Measurements from ENCODE around the gene TSPAN18.

TSPAN18 gene

GRCh38 chr11:44797051-44797450, 70.3 kb downstream of the TSPAN18 start:
- DNase-seq (ENCODE audit: low read depth in 2 of 2): no peak

DNA sequence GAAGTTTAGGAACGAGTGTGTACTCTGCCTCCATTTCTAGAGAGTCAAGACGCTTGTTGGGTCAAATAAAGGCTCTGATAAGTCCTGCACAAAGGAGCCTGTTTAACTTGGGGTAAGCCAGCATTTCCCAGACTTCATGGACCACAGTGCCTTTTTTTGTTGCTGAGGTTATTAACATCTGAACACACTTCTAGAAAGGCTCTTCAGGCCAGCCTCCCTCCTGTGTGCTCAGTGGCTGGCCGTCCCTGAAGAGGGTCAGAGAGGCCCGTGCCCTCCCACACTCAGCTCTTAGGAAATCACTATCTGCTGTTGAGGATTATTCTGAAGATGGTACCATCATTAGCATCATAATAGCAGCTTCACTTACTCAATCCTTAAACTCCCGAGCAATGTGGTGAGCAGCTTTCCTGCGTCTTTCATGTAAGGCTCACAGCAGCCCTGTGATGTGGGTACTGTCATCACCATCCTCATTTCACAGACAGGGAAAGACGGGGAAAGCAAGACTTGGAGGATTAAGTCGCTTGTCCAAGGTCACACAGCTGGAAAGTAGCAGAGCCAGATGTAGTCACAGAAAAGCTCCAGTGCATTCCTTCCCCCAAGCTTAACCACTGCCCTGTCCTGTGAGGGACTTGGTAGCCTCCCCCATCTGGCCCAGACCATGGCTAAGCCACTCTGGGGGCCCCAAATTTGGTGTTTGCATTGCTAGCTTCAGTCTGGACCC, 71.3 kb downstream of the TSPAN18 start:
- DNase-seq (ENCODE audit: low read depth in 2 of 2): no peak

GRCh38 chr11:44798607-44798972, 71.8 kb downstream of the TSPAN18 start:
- DNase-seq (ENCODE audit: low read depth in 2 of 2): no peak

- DNase-seq (ENCODE audit: low read depth in 2 of 2): no peak
Observed at GRCh38 chr11:44799012-44799411, 72.2 kb downstream of the TSPAN18 start.

GRCh38 chr11:44802347-44802746, 75.6 kb downstream of the TSPAN18 start:
- no peak for DNase-seq (ENCODE audit: low read depth in 2 of 2)

DNA sequence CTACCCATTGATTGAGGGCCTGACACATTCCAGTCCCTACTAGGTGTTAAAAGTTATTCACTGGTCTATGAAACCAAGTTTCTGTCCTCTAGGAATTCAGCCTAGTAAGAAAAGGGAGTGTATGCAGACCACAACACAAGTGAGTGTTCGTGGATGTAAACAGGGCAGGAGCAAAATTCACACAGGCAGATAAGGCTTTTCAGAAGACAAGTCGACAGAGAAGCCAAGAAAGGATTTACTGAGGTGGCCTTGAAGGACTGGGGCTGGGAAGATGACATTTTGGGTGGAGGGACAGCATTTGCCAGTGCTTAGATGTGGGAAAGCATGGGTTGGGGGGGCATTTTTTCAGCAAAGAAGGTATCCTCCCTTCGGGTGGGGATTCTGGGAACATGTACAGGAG, 76.2 kb downstream of the TSPAN18 start:
- DNase-seq (ENCODE audit: low read depth in 2 of 2): no peak

DNA sequence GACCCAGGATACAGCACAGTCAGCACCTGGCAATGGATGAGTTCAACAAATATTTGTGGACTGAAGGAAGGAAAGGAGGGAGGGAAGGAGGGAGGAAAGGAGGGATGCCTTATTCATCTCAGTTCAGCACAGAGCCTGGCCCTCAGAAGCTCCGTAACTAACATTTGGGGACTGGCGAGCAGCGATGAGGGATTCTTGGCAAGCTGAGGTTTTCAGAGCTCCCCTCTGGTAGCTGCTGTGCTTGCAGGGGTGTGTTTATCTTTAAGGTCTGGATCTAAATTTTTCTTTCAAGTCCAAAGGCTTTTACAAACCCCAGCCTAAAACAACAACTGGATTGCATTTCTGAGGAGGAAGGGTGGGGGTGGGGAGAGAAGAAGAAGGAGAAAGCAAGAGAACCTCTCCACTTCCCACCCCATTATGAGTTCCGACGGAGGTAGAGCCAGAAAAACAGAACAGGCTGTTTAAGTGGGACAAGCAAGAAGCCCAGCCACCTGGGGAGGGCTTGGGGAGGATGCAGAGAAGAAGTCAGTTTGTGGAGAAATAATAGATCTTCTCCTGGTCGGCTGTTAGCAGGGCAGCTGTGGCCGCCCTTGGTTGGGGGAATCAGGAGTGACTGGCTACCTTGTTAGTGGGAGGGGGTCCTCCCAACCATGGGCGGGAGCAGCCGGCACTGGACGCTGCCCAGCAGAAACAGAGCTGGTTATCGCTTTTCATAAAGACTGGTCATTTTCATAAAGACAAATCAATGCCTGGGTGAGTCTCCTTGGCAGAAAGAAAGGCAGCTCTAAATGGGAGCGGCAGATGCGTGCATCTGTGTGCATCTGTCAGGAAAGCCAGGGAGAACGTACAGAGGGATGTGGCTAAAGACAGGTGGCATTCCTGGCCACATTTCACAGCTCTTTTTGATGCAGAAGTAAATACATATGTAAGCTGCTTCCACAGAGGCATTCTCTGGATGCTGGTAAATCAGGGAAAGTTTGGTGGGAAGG, 78.0 kb downstream of the TSPAN18 start:
- DNase-seq (ENCODE audit: low read depth in 2 of 2): no peak

- no peak for DNase-seq (ENCODE audit: low read depth in 2 of 2)
Observed at GRCh38 chr11:44805596-44805995, 78.8 kb downstream of the TSPAN18 start.

DNA sequence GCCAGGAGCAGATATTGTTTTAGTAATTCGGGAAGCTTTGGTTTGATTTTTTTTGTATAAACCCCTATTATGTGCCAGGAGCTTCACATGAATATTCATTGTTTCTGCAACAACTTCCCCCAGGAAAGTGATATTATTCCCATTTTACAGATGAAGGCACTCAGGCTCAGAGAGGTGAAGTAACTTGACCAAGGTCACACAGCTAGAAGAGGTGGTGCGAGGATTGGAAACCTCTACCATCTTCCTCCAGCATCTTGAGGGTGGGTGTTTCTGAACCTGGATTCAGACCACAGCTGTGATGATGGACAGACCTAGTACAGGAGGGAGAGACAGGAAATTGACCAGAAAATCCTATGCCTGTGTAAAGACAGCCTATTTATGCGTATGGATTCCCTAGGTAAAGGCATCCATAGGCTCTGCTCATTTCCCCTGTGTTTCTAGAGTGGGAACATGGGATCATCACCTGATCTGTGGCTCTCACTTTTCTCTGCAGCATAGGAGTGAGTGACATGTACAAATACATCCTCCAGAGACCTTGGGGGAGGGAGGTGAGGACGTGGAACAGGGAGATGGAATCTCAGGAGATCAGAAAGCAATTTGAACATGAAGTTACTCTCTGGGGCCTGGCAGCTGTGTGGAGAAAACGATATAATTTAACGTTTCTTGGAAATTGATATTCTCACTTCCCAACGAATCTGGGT, 81.4 kb downstream of the TSPAN18 start:
- no peak for DNase-seq (ENCODE audit: low read depth in 2 of 2)

GRCh38 chr11:44809283-44809682, 82.5 kb downstream of the TSPAN18 start:
- DNase-seq (ENCODE audit: low read depth in 2 of 2): no peak

DNA sequence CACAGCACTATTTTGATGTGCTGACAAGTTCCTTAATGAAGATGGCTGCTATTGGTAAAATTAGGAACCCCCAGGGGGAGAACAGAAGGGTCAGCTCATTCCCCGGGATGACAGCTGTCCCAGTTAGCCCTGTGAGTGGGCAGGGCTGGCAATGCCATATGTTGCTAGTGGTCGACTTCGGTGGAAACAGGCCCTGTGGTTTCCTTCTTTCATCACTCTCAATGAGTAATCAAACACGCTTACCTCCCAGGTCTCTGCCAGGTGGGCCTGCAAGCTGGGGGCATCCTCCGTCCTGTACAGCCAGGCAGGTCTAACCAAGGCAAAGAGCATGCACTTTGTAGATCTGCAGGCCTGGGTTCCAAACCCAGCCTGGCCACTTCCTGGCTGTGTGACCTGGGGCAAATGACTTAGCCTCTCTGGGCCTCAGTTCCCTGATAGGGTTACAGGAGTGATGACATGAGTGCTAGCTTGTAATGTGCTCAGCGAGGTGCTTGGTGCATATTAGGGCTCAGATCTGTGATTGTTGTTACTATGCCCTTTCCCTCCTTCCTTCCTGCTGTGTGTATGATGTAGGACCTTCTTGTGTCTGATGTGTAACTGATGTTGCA, 85.2 kb downstream of the TSPAN18 start:
- no peak for DNase-seq (ENCODE audit: low read depth in 2 of 2)

DNA sequence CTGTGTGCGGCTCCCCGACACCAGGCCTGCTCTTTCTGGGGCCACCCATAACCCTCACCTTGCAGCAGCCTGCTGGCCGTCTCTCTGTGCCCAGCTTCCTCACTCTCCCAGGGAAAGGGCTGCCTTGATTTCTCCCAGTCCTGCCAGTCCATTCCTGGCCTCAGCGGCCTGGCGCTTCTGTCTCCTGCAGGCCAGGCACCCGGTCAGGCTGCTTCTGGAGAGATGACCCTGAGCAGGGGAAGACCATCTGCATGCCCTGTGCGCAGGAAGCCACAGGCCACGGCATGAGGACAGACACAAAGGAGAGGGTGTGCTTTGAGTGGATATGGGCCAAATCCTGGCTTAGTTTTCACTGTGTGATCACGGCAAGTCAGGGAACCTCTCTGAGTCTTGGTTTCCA, 86.2 kb downstream of the TSPAN18 start:
- DNase-seq (ENCODE audit: low read depth in 2 of 2): no peak

DNA sequence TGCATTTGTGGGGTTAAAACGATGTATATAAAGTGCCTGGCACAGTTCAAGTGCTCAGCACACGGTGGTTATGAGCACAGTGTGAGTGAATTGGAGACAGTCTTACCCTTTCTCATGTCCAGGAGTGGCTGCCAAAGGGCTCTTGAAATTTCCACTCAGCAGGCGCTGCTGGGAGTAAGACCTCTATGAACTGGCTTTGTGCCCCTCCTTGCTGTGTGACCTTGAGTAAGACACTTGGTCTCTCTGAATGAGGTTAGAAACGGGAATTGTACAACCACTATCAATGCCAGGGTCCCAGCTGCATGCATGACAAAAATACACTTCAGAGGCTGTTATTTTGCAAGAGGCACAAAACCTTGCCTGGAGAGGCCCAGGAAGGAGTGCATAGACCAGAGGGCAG, 86.6 kb downstream of the TSPAN18 start:
- no peak for DNase-seq (ENCODE audit: low read depth in 2 of 2)

- no peak for DNase-seq (ENCODE audit: low read depth in 2 of 2)
Observed at GRCh38 chr11:44814881-44815592, 88.3 kb downstream of the TSPAN18 start.

- DNase-seq (ENCODE audit: low read depth in 2 of 2): no peak
Observed at GRCh38 chr11:44815917-44816456, 89.2 kb downstream of the TSPAN18 start.

DNA sequence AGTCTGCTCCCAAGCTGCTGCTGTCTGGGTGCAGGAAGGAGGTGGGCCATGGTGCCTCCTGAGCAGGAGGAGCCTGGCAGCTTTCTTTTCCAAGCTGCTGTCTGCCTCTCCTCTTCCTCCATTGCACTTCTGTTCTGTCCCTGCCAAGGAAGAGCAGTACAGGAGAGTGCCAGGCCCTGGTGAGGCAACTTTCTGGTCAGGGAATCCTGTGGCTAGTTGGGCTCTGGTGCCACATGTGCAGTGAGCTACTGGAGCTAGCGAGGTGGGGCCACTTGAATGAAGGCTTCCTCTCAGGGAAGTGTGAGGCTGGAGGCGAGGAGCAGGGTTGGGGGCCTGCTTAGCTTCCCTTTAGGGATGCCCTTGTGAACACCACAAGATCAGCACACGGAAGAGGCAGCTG, 90.0 kb downstream of the TSPAN18 start:
- no peak for DNase-seq (ENCODE audit: low read depth in 2 of 2)

GRCh38 chr11:44817207-44817949, 90.6 kb downstream of the TSPAN18 start:
- DNase-seq (ENCODE audit: low read depth in 2 of 2): no peak

DNA sequence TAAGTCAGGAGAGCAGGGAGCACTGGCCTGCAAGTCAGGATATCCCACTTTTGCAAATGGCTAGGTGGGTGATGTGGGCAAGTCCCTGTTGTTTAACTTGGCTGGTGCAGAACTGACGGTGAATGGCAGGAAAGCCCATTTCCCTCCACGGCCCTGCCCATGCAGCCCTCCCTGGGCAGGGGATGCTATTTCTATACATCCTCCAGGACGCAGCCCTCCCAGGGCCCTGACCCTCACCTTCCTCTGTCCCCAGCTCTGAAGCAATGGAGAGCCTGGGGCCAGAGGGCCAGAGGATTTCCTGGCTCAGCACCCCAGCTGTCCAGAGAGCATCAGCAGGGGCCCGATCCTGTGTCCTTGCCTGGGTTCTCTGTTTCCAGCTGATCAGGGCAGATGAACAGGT, 91.3 kb downstream of the TSPAN18 start:
- no peak for DNase-seq (ENCODE audit: low read depth in 2 of 2)

DNA sequence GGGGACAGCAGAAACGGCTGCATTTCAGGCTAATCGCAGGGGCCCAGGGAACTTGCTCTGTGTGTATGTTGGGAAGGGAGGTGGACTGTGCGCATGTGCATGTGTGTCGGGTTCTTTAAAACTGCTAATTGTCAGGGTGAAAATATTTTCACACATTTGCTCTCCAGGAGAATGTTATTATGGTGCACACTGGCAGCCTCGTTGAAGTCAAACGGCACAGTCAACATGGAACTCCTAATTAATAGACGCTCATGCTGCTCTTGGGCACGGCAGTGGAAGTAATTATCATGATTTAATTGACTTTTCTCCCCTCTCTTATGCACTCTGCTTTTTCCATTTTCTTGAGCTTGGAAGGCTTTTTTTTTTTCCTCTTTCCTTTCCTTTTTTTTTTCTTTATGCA, 92.6 kb downstream of the TSPAN18 start:
- DNase-seq (ENCODE audit: low read depth in 2 of 2): no peak

DNA sequence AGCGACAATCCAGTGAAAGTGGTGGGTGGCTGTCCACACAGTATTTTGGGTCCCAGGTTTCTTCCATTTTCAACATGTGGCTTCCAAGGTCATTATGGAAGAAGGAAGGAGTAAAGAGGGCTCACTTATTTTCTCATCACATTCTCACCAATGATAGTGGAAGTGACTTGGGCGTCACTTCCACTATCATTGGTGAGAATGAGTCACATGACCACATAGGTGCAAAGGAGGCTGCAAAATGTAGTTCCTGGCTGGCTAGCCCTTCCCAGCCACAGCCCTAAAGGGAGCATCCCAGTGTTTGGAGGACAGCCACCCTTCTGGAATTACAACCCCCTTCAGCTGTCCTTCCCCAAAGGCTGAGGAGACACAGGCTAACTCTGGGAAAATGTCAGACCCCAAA, 95.6 kb downstream of the TSPAN18 start:
- no peak for DNase-seq (ENCODE audit: low read depth in 2 of 2)

All from stimulated activated CD4-positive, alpha-beta T cell treated with anti-CD3 and anti-CD28 coated beads, Interleukin-15, amount 100 ng/mL, for 48 hours (primary cell).